Endothelial cell of umbilical vein (primary cell): ENCODE results near the gene ARNT2. TPM values are rescaled to one million over a fixed set of nuclear protein-coding genes. Genes with fewer than 3 reads are reported as not detected.

Experiments
- BruUV-seq: library from RNA; stranded (reverse); fragments of 400-500 nt; replicated peaks from 2 replicates; lab custom pipeline; 2021; lab: Mats Ljungman, UMichigan
- CTCF ChIA-PET: fragments of 300-600, 350-600 bp; sonication (Branson Sonifier 250); formaldehyde crosslinking; loops from one replicate; lab custom pipeline; 2021; ENCODE audit warnings: antibody characterized with exemption, inconsistent platforms; lab: Charles Lee
- POLR2A ChIA-PET: fragments of 300-600, 350-600 bp; sonication (Branson Sonifier 250); formaldehyde crosslinking; loops from one replicate; lab custom pipeline; 2021; ENCODE audit warnings: antibody characterized with exemption, inconsistent platforms; lab: Charles Lee
- DNase-seq: peaks from one replicate; pipeline ENCODE4 v3.0.0-alpha.2; 2011; ENCODE audit warnings: low read depth, low spot score
- FAIRE-seq: peaks from 2 replicates; lab custom pipeline; 2011; peaks lifted over from hg19 to GRCh38; lab: Jason Lieb, UNC
- H2AFZ ChIP-seq: 2 replicates; pipeline ENCODE4 v1.6.0; 2012; ENCODE audit warnings: low read depth, low read length, control low read depth, inconsistent platforms
- H3K27ac ChIP-seq: 2 replicates; pipeline ENCODE4 v1.5.1; 2011; ENCODE audit warnings: low read depth, mild to moderate bottlenecking, control low read depth, low read length, moderate library complexity; ENCODE audit not compliant: insufficient read depth
- H3K27me3 ChIP-seq, 2 experiments: 2 replicates each; pipeline versions ENCODE4 v1.6.0 to v1.6.1; 2011; ENCODE audit warnings: low read length in 2 of 2, mixed read lengths in 1 of 2; ENCODE audit not compliant: control insufficient read depth in 2 of 2, insufficient read depth in 2 of 2
- H3K36me3 ChIP-seq, 2 experiments: 2 replicates in 1 of 2; 3 replicates in 1 of 2; pipeline ENCODE4 v1.5.1; 2011; ENCODE audit warnings: low read length in 2 of 2, mild to moderate bottlenecking in 1 of 2, moderate library complexity in 1 of 2; ENCODE audit not compliant: control insufficient read depth in 2 of 2, insufficient read depth in 2 of 2; ENCODE audit errors: extremely low read depth in 1 of 2
- H3K4me1 ChIP-seq: 3 replicates; pipeline ENCODE4 v1.5.1; 2011; ENCODE audit warnings: mild to moderate bottlenecking, low read length; ENCODE audit not compliant: control insufficient read depth, insufficient read depth; ENCODE audit errors: extremely low read depth
- H3K4me2 ChIP-seq: 2 replicates; pipeline ENCODE4 v1.6.1; 2011; ENCODE audit warnings: low read length, control low read depth, mixed read lengths; ENCODE audit not compliant: insufficient read depth
- H3K4me3 ChIP-seq, 3 experiments: fragments of 200-600 bp in 1 of 3; sonication (generic), shearing (Covaris generic) in 1 of 3; replicated peaks in 1 of 3; 2 replicates each; pipeline ENCODE4 v1.5.1; 2011 to 2016; ENCODE audit warnings: control low read depth in 3 of 3, low read length in 3 of 3, mild to moderate bottlenecking in 2 of 3, inconsistent platforms in 1 of 3, low read depth in 1 of 3, moderate library complexity in 1 of 3; ENCODE audit not compliant: insufficient read depth in 1 of 3
- H3K79me2 ChIP-seq: 2 replicates; pipeline ENCODE4 v1.6.0; 2012; ENCODE audit warnings: low read length, inconsistent platforms; ENCODE audit not compliant: control insufficient read depth, insufficient read depth
- H3K9ac ChIP-seq: replicated peaks from 2 replicates; pipeline ENCODE3; 2011; ENCODE audit warnings: low read length, control low read depth; ENCODE audit not compliant: insufficient read depth; ENCODE audit errors: extremely low read depth
- H3K9me1 ChIP-seq: replicated peaks from 3 replicates; pipeline ENCODE4 v1.6.0; 2011; ENCODE audit warnings: mild to moderate bottlenecking, low read length; ENCODE audit not compliant: control insufficient read depth, insufficient read depth; ENCODE audit errors: extremely low read depth
- H3K9me3 ChIP-seq: replicated peaks from 2 replicates; pipeline ENCODE4 v1.5.1; 2012; ENCODE audit warnings: low read length, inconsistent platforms; ENCODE audit not compliant: control insufficient read depth, insufficient read depth
- H4K20me1 ChIP-seq: replicated peaks from 2 replicates; pipeline ENCODE3; 2011; ENCODE audit warnings: mild to moderate bottlenecking, low read length; ENCODE audit not compliant: control insufficient read depth, insufficient read depth; ENCODE audit errors: extremely low read depth
- CTCF ChIP-seq, 2 donors: IDR thresholded peaks; 1 replicate in 1 of 2; 2 replicates in 1 of 2; pipeline ENCODE4 v1.5.1; 2011; ENCODE audit warnings: low read length in 2 of 2, mild to moderate bottlenecking in 2 of 2, moderate library complexity in 2 of 2, control low read depth in 1 of 2, inconsistent platforms in 1 of 2, low read depth in 1 of 2; ENCODE audit not compliant: insufficient read depth in 1 of 2; ENCODE audit errors: extremely low read depth in 1 of 2
- EZH2 ChIP-seq: IDR thresholded peaks from 2 replicates; pipeline ENCODE4 v1.6.1; 2012; ENCODE audit warnings: borderline replicate concordance, low read depth, mild to moderate bottlenecking, moderate library complexity, low read length, inconsistent platforms; ENCODE audit not compliant: severe bottlenecking
- FOS ChIP-seq: IDR thresholded peaks from 2 replicates; pipeline ENCODE4 v1.6.1; 2011; ENCODE audit warnings: mild to moderate bottlenecking, low read length, moderate library complexity, borderline replicate concordance; ENCODE audit not compliant: insufficient read depth
- GATA2 ChIP-seq: IDR thresholded peaks from 2 replicates; pipeline ENCODE4 v1.7.0; 2011; ENCODE audit warnings: low read depth, mild to moderate bottlenecking, moderate library complexity, mixed read lengths, low read length; ENCODE audit not compliant: insufficient read length, insufficient read depth
- JUN ChIP-seq: IDR thresholded peaks from 2 replicates; pipeline ENCODE4 v1.6.1; 2011; ENCODE audit warnings: borderline replicate concordance, low read depth; ENCODE audit not compliant: insufficient read length, insufficient read depth
- MAX ChIP-seq: IDR thresholded peaks from 2 replicates; pipeline ENCODE4 v1.6.1; 2011; ENCODE audit not compliant: insufficient read depth, insufficient read length
- MYC ChIP-seq: IDR thresholded peaks from one replicate; pipeline ENCODE4 v1.6.1; 2011; ENCODE audit warnings: mild to moderate bottlenecking, low read depth, low read length
- POLR2A ChIP-seq: IDR thresholded peaks from 2 replicates; pipeline ENCODE4 v1.6.1; 2012; ENCODE audit warnings: low read depth, mild to moderate bottlenecking, control low read depth, low read length
- POLR2AphosphoS5 ChIP-seq: IDR thresholded peaks from 2 replicates; pipeline ENCODE4 v1.6.1; 2012; ENCODE audit warnings: low read depth, mild to moderate bottlenecking, control low read depth, low read length, moderate library complexity; ENCODE audit not compliant: insufficient read depth
- dilution Hi-C: fragments of 300-500 bp; cut with MboI; formaldehyde crosslinking; loops from one replicate; pipeline ENCODE4 v1.15.0; 2019; ENCODE audit warnings: low sequenced_read_pairs; ENCODE audit not compliant: extremely low pct_ligation_motif_present
- intact Hi-C: fragments of 100-400 bp; cut with micrococcal nuclease; formaldehyde crosslinking; loops from one replicate; pipeline ENCODE4 v1.10.0; 2022
- polyA plus RNA-seq, 4 experiments: library from polyadenylated mRNA; depleted of rRNA in 3 of 4; stranded (reverse) in 3 of 4; unstranded in 1 of 4; fragments of >200 nt; gene quantifications; 2 replicates each; pipeline versions ENCODE4 v1.2.1 to v1.2.3, GENCODE V29; 2011 to 2012; ENCODE audit warnings: missing spikeins in 1 of 4
- total RNA-seq: library from RNA; stranded (reverse); gene quantifications from 2 replicates; pipeline ENCODE4 v1.2.3, GENCODE V29; 2021

ARNT2 gene
- total and polyA plus RNA-seq, 2 donors (not counting 3 experiments of a cell fraction or from before 2014, with no cell fraction given), result 0.03 to 0.20 TPM

- H3K36me3 ChIP-seq, result no peaks in the 10 kb centered on the region
- peak; percentile 83 for FAIRE-seq
- no peak overlapping the region for H3K9ac ChIP-seq
- no TSS peak for BruUV-seq
- no peaks in the 10 kb centered on the region for H3K9me1 ChIP-seq
- H3K27ac ChIP-seq, result no peak overlapping the region
- ChIA-PET POLR2A (no interaction called here), CTCF (no interaction called here)
- H3K79me2 ChIP-seq, result no peaks in the 10 kb centered on the region
- no peaks in the 10 kb centered on the region for H3K9me3 ChIP-seq
- intact Hi-C loops, result no loop called here
- dilution Hi-C loops, result no loop called here
- H3K4me3 ChIP-seq, result no peak overlapping the region
- TF ChIP-seq MAX (no peak), EZH2 (no peak), GATA2 (no peak), CTCF (IDR thresholded peaks at IDR 0.05; ENCODE audit: extremely low read depth in 1 of 2, insufficient read depth in 1 of 2, low read depth in 1 of 2, low read length in 2 of 2) (no peak), FOS (no peak), JUN (no peak), POLR2AphosphoS5 (no peak), POLR2A (no peak), MYC (no peak)
- H2AFZ ChIP-seq, result no peak overlapping the region
- H3K4me2 ChIP-seq, result no peak overlapping the region
- peak; percentile 79 for DNase-seq
- H4K20me1 ChIP-seq, result no peaks in the 10 kb centered on the region
- H3K4me1 ChIP-seq, result peaks cover 11% of the 10 kb centered on the region
- H3K27me3 ChIP-seq, result no peaks in the 10 kb centered on the region
Measured at GRCh38 chr15:80615783-80616391, 211.7 kb downstream of the ARNT2 start.
